Body of pancreas (tissue), 4 donors: ENCODE results near the gene WDR81.

Experiments used
- POLR2A ChIP-seq, 3 donors: fragments of 450-650 bp; IDR thresholded peaks; one replicate each; pipeline ENCODE4 v1.6.1; 2016; ENCODE audit warnings: antibody characterized with exemption in 3 of 3, mild to moderate bottlenecking in 2 of 3
- TF ChIP-seq, protein P1 (sequence below), 7 experiments: fragments of 450-650 bp in 4 of 7; fragments of 200-600 bp in 3 of 7; sonication (generic) in 3 of 7; IDR thresholded peaks; one replicate each; pipeline ENCODE4 v1.5.1; 2016 to 2019; ENCODE audit warnings: antibody characterized with exemption in 7 of 7

GRCh38 chr17:1762233-1762900 is 37.9 kb downstream of the WDR81 start:
- TF ChIP-seq, protein P1, sequence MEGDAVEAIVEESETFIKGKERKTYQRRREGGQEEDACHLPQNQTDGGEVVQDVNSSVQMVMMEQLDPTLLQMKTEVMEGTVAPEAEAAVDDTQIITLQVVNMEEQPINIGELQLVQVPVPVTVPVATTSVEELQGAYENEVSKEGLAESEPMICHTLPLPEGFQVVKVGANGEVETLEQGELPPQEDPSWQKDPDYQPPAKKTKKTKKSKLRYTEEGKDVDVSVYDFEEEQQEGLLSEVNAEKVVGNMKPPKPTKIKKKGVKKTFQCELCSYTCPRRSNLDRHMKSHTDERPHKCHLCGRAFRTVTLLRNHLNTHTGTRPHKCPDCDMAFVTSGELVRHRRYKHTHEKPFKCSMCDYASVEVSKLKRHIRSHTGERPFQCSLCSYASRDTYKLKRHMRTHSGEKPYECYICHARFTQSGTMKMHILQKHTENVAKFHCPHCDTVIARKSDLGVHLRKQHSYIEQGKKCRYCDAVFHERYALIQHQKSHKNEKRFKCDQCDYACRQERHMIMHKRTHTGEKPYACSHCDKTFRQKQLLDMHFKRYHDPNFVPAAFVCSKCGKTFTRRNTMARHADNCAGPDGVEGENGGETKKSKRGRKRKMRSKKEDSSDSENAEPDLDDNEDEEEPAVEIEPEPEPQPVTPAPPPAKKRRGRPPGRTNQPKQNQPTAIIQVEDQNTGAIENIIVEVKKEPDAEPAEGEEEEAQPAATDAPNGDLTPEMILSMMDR (IDR thresholded peaks at IDR 0.05) = no peak
- no peak for TF ChIP-seq POLR2A (IDR thresholded peaks at IDR 0.05)
